HEK293 (cell line): Measurements from ENCODE around the gene MARK2.

Source experiments
- CTCF ChIA-PET: fragments of 350-600 bp; formaldehyde crosslinking; extraction: SDS; loops from one replicate; lab custom pipeline; 2021; ENCODE audit warnings: antibody characterized with exemption; lab: Yijun Ruan, JAX
- POLR2A ChIA-PET: fragments of 300-600 bp; formaldehyde crosslinking; extraction: SDS; loops from one replicate; lab custom pipeline; 2020; ENCODE audit warnings: antibody characterized with exemption, inconsistent platforms; lab: Yijun Ruan, JAX
- H3K27ac ChIP-seq: fragments of 200-500 bp; sonication (Bioruptor generic); 2 replicates; pipeline ENCODE4 v1.5.1; 2014; ENCODE audit warnings: low read depth, low read length, control low read depth, inconsistent platforms; ENCODE audit errors: extremely low read depth
- H3K36me3 ChIP-seq, 2 experiments: fragments of 200-500 bp in 1 of 2; sonication (Bioruptor generic) in 1 of 2; 1 replicate in 1 of 2; 2 replicates in 1 of 2; pipeline ENCODE4 v1.5.1; 2014 to 2017; ENCODE audit warnings: inconsistent platforms in 2 of 2, low read length in 2 of 2; ENCODE audit not compliant: control insufficient read depth in 2 of 2, insufficient read depth in 1 of 2
- H3K4me1 ChIP-seq: fragments of 200-500 bp; sonication (Bioruptor generic); 2 replicates; pipeline ENCODE4 v1.5.1; 2014; ENCODE audit warnings: mild to moderate bottlenecking, low read length, inconsistent platforms; ENCODE audit not compliant: control insufficient read depth, insufficient read depth
- H3K4me3 ChIP-seq: 2 replicates; pipeline ENCODE4 v1.5.1; 2011; ENCODE audit warnings: low read depth, mild to moderate bottlenecking, control low read depth, low read length, moderate library complexity
- H3K9me3 ChIP-seq: fragments of 200-500 bp; sonication (Bioruptor generic); 2 replicates; pipeline ENCODE4 v1.5.1; 2014; ENCODE audit warnings: low read depth, low read length, inconsistent platforms; ENCODE audit not compliant: control insufficient read depth, insufficient read depth
- BCL11A ChIP-seq: fragments of 450-650 bp; formaldehyde crosslinking; IDR thresholded peaks from 2 replicates; pipeline ENCODE4 v1.5.1; 2016; ENCODE audit warnings: low read depth, missing biosample characterization, missing genetic modification characterization
- KLF9 ChIP-seq: fragments of 450-650 bp; formaldehyde crosslinking; IDR thresholded peaks from 2 replicates; pipeline ENCODE4 v1.5.1; 2016; ENCODE audit warnings: missing biosample characterization, missing genetic modification characterization, low read depth
- MZF1 ChIP-seq: fragments of 450-650 bp; formaldehyde crosslinking; IDR thresholded peaks from 2 replicates; pipeline ENCODE4 v1.5.1; 2017; ENCODE audit warnings: missing biosample characterization, missing genetic modification characterization, borderline replicate concordance
- RBAK ChIP-seq: fragments of 450-650 bp; formaldehyde crosslinking; IDR thresholded peaks from 2 replicates; pipeline ENCODE4 v1.5.1; 2016; ENCODE audit warnings: missing biosample characterization, missing genetic modification characterization
- TSHZ1 ChIP-seq: fragments of 450-650 bp; formaldehyde crosslinking; IDR thresholded peaks from 2 replicates; pipeline ENCODE4 v1.5.1; 2016; ENCODE audit warnings: missing biosample characterization, missing genetic modification characterization, borderline replicate concordance
- YY1 ChIP-seq: fragments of 450-650 bp; formaldehyde crosslinking; IDR thresholded peaks from 2 replicates; pipeline ENCODE4 v1.5.1; 2018; ENCODE audit warnings: missing biosample characterization, missing genetic modification characterization
- ZBTB17 ChIP-seq: fragments of 450-650 bp; formaldehyde crosslinking; IDR thresholded peaks from 2 replicates; pipeline ENCODE4 v1.5.1; 2016; ENCODE audit warnings: missing biosample characterization, missing genetic modification characterization
- ZBTB20 ChIP-seq: fragments of 450-650 bp; formaldehyde crosslinking; IDR thresholded peaks from 2 replicates; pipeline ENCODE4 v1.5.1; 2016; ENCODE audit warnings: missing biosample characterization, missing genetic modification characterization
- ZFP3 ChIP-seq: fragments of 450-650 bp; formaldehyde crosslinking; IDR thresholded peaks from 2 replicates; pipeline ENCODE4 v1.5.1; 2016; ENCODE audit warnings: low read depth, missing biosample characterization, missing genetic modification characterization
- ZNF138 ChIP-seq: fragments of 450-650 bp; formaldehyde crosslinking; IDR thresholded peaks from 2 replicates; pipeline ENCODE4 v1.5.1; 2016; ENCODE audit warnings: missing biosample characterization, missing genetic modification characterization, borderline replicate concordance
- ZNF157 ChIP-seq: fragments of 450-650 bp; formaldehyde crosslinking; IDR thresholded peaks from 2 replicates; pipeline ENCODE4 v1.5.1; 2016; ENCODE audit warnings: missing biosample characterization, missing genetic modification characterization
- ZNF175 ChIP-seq: fragments of 450-650 bp; formaldehyde crosslinking; IDR thresholded peaks from 2 replicates; pipeline ENCODE4 v1.5.1; 2016; ENCODE audit warnings: missing biosample characterization, missing genetic modification characterization
- ZNF184 ChIP-seq: fragments of 450-650 bp; IDR thresholded peaks from 2 replicates; pipeline ENCODE4 v1.5.1; 2018; ENCODE audit warnings: missing biosample characterization, mild to moderate bottlenecking, missing genetic modification characterization
- ZNF239 ChIP-seq: fragments of 450-650 bp; formaldehyde crosslinking; IDR thresholded peaks from 2 replicates; pipeline ENCODE4 v1.5.1; 2016; ENCODE audit warnings: missing biosample characterization, missing genetic modification characterization
- ZNF311 ChIP-seq: fragments of 450-650 bp; formaldehyde crosslinking; IDR thresholded peaks from 2 replicates; pipeline ENCODE4 v1.5.1; 2017; ENCODE audit warnings: missing biosample characterization, missing genetic modification characterization, borderline replicate concordance
- ZNF416 ChIP-seq: fragments of 450-650 bp; formaldehyde crosslinking; IDR thresholded peaks from 2 replicates; pipeline ENCODE4 v1.5.1; 2016; ENCODE audit warnings: missing biosample characterization, missing genetic modification characterization
- ZNF449 ChIP-seq: fragments of 450-650 bp; formaldehyde crosslinking; IDR thresholded peaks from 2 replicates; pipeline ENCODE4 v1.5.1; 2017; ENCODE audit warnings: missing biosample characterization, mild to moderate bottlenecking, missing genetic modification characterization, moderate library complexity
- ZNF544 ChIP-seq: fragments of 450-650 bp; formaldehyde crosslinking; IDR thresholded peaks from 2 replicates; pipeline ENCODE4 v1.5.0; 2017; ENCODE audit warnings: missing biosample characterization, missing genetic modification characterization
- ZNF548 ChIP-seq: fragments of 450-650 bp; formaldehyde crosslinking; IDR thresholded peaks from 2 replicates; pipeline ENCODE4 v1.5.1; 2016; ENCODE audit warnings: missing biosample characterization, missing genetic modification characterization
- ZNF549 ChIP-seq: fragments of 450-650 bp; IDR thresholded peaks from 2 replicates; pipeline ENCODE4 v1.5.1; 2018; ENCODE audit warnings: missing biosample characterization, missing genetic modification characterization, mild to moderate bottlenecking, inconsistent platforms, moderate library complexity
- ZNF571 ChIP-seq: fragments of 450-650 bp; formaldehyde crosslinking; IDR thresholded peaks from 2 replicates; pipeline ENCODE4 v1.5.0; 2017; ENCODE audit warnings: missing biosample characterization, missing genetic modification characterization
- ZNF600 ChIP-seq: fragments of 450-650 bp; formaldehyde crosslinking; IDR thresholded peaks from 2 replicates; pipeline ENCODE4 v1.5.1; 2016; ENCODE audit warnings: missing biosample characterization, missing genetic modification characterization
- ZNF623 ChIP-seq: fragments of 450-650 bp; formaldehyde crosslinking; IDR thresholded peaks from 2 replicates; pipeline ENCODE4 v1.5.1; 2016; ENCODE audit warnings: missing biosample characterization, missing genetic modification characterization
- ZNF624 ChIP-seq: fragments of 450-650 bp; formaldehyde crosslinking; IDR thresholded peaks from 2 replicates; pipeline ENCODE4 v1.5.1; 2017; ENCODE audit warnings: missing biosample characterization, missing genetic modification characterization
- ZNF670 ChIP-seq: fragments of 450-650 bp; formaldehyde crosslinking; IDR thresholded peaks from 2 replicates; pipeline ENCODE4 v1.5.1; 2016; ENCODE audit warnings: missing biosample characterization, missing genetic modification characterization, low read depth
- ZNF747 ChIP-seq: fragments of 450-650 bp; formaldehyde crosslinking; IDR thresholded peaks from 2 replicates; pipeline ENCODE4 v1.5.1; 2016; ENCODE audit warnings: missing biosample characterization, missing genetic modification characterization
- ZNF76 ChIP-seq: fragments of 450-650 bp; formaldehyde crosslinking; IDR thresholded peaks from 2 replicates; pipeline ENCODE4; 2016; ENCODE audit warnings: low read depth, missing biosample characterization, missing genetic modification characterization, borderline replicate concordance
- ZNF792 ChIP-seq: fragments of 450-650 bp; formaldehyde crosslinking; IDR thresholded peaks from 2 replicates; pipeline ENCODE4 v1.5.1; 2016; ENCODE audit warnings: missing biosample characterization, missing genetic modification characterization
- ZNF837 ChIP-seq: fragments of 450-650 bp; formaldehyde crosslinking; IDR thresholded peaks from 2 replicates; pipeline ENCODE4 v1.5.1; 2016; ENCODE audit warnings: missing biosample characterization, missing genetic modification characterization
- ZXDB ChIP-seq: fragments of 450-650 bp; formaldehyde crosslinking; IDR thresholded peaks from 2 replicates; pipeline ENCODE4 v1.5.1; 2016; ENCODE audit warnings: missing biosample characterization, missing genetic modification characterization
- TF ChIP-seq, protein P1 (sequence below): fragments of 450-650 bp; formaldehyde crosslinking; IDR thresholded peaks from 2 replicates; pipeline ENCODE4; 2016; ENCODE audit warnings: missing biosample characterization, missing genetic modification characterization

MARK2 gene

GRCh38 chr11:63873311-63873710, 34.4 kb downstream of the MARK2 start (continued):
- no peak for TF ChIP-seq ZNF175 (tag by site-specific recombination)
- TF ChIP-seq, all 188 proteins: peak for 0

DNA sequence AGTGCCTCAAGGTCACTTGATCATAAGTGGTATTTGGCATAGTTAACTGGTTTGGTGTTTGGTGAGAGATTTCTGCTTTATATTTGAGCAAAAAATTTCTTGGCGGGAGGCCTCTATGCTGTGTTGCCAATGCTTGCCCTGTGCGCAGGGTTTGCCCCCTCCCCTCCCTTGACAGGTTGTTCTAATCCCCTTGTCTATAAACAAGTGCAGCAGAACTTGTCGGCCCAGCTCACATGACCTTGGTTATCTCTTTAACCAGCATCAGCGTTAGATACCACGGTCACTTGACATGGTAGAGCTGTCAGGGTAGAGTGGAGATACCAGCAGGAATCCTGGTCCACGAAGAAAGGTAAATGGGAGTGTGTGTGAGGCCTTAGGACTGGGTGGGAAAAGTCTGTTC, 35.6 kb downstream of the MARK2 start:
- TF ChIP-seq MZF1 (no peak), ZBTB17 (tag by site-specific recombination) (no peak), ZNF76 (no peak), ZNF670 (tag by site-specific recombination) (no peak), RBAK (tag by site-specific recombination) (no peak), ZXDB (tag by site-specific recombination) (no peak), ZNF184 (tag by site-specific recombination) (no peak), ZNF549 (tag by site-specific recombination) (no peak), ZNF837 (no peak), BCL11A (tag by site-specific recombination) (no peak), ZNF623 (tag by site-specific recombination) (no peak), ZFP3 (tag by site-specific recombination) (no peak), ZNF544 (tag by site-specific recombination) (no peak), ZNF624 (tag by site-specific recombination) (no peak), ZBTB20 (tag by site-specific recombination) (no peak), YY1 (tag by site-specific recombination) (no peak), ZNF138 (tag by site-specific recombination) (no peak), ZNF548 (tag by site-specific recombination) (no peak)
- TF ChIP-seq, protein P1, sequence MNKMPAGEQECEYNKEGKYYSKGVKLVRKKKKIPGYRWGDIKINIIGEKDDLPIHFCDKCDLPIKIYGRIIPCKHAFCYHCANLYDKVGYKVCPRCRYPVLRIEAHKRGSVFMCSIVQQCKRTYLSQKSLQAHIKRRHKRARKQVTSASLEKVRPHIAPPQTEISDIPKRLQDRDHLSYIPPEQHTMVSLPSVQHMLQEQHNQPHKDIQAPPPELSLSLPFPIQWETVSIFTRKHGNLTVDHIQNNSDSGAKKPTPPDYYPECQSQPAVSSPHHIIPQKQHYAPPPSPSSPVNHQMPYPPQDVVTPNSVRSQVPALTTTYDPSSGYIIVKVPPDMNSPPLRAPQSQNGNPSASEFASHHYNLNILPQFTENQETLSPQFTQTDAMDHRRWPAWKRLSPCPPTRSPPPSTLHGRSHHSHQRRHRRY (tag by site-specific recombination) = no peak
- TF ChIP-seq, all 188 proteins: peak for 0
- Histone ChIP-seq H3K27ac (no peak overlapping the region), H3K36me3 (peaks cover 0 to 5% of the 10 kb centered on the region in 2 experiments; a peak in 1 of 3 replicates), H3K4me3 (no peak overlapping the region), H3K9me3 (no peaks in the 10 kb centered on the region), H3K4me1 (peaks cover 4% of the 10 kb centered on the region; the same call in 1 of the 2 replicates)
- CTCF ChIA-PET = interaction anchor here (5.1 kb wide), 1 partner anchor 38 kb away, joined by 42 read pairs; no protein-coding TSS in a partner anchor
- POLR2A ChIA-PET = no interaction called here

- no peak overlapping the region for H3K4me3 ChIP-seq
- peaks cover 4% of the 10 kb centered on the region; the same call in 1 of the 2 replicates for H3K4me1 ChIP-seq
- H3K9me3 ChIP-seq = no peaks in the 10 kb centered on the region
- no peak overlapping the region for H3K27ac ChIP-seq
- H3K36me3 ChIP-seq = peaks cover 0 to 5% of the 10 kb centered on the region in 2 experiments; a peak in 1 of 3 replicates
- ChIA-PET CTCF (interaction anchor here (0.7 to 5.1 kb wide), 5 partner anchors 9 to 88 kb away, joined by 3 to 42 read pairs (median 3); no protein-coding TSS in a partner anchor), POLR2A (interaction anchor here (1.1 kb wide), 1 partner anchor 101 kb away, joined by 3 read pairs; no protein-coding TSS in a partner anchor)
- no peak for TF ChIP-seq ZNF449 (tag by site-specific recombination)
- TF ChIP-seq ZNF571 (tag by site-specific recombination) = no peak
- TF ChIP-seq ZNF311 (tag by site-specific recombination) = no peak
- no peak for TF ChIP-seq ZNF157 (tag by site-specific recombination)
- TF ChIP-seq ZNF792 = no peak
- TF ChIP-seq ZNF747 (tag by site-specific recombination) = no peak
- no peak for TF ChIP-seq ZNF600 (tag by site-specific recombination)
- no peak for TF ChIP-seq ZNF184 (tag by site-specific recombination)
- TF ChIP-seq ZNF239 (tag by site-specific recombination) = no peak
- TF ChIP-seq KLF9 (tag by site-specific recombination) = no peak
- no peak for TF ChIP-seq ZNF416 (tag by site-specific recombination)
- no peak for TF ChIP-seq TSHZ1 (tag by site-specific recombination)
Observed at GRCh38 chr11:63875506-63876065, 36.7 kb downstream of the MARK2 start.
